Effector CD4-positive, alpha-beta T cell (primary cell): ENCODE results near the gene SENP1.

ENCODE experiments used
- DNase-seq: peaks from one replicate; pipeline ENCODE4 v3.0.0-alpha.2; 2020

SENP1 gene

DNA sequence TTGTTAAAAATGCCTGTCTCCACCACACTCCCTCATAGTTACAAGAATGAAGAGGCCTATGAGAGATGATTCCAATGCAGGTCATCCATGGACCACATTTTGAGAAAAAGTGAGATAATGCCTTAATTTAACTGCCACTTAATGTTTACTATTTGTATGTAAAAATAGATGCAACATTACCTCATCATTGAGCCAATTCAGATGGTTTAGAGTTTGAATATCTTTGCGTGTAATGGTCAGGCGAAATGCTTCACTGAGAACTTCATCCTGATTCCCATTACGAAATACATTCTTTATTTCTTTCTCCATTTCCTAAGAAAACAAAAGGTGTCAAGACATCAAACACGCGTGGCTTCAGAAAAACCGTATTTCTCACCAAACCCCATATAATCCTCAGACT is 42.3 kb downstream of the SENP1 start:
- DNase-seq = no peak

DNA sequence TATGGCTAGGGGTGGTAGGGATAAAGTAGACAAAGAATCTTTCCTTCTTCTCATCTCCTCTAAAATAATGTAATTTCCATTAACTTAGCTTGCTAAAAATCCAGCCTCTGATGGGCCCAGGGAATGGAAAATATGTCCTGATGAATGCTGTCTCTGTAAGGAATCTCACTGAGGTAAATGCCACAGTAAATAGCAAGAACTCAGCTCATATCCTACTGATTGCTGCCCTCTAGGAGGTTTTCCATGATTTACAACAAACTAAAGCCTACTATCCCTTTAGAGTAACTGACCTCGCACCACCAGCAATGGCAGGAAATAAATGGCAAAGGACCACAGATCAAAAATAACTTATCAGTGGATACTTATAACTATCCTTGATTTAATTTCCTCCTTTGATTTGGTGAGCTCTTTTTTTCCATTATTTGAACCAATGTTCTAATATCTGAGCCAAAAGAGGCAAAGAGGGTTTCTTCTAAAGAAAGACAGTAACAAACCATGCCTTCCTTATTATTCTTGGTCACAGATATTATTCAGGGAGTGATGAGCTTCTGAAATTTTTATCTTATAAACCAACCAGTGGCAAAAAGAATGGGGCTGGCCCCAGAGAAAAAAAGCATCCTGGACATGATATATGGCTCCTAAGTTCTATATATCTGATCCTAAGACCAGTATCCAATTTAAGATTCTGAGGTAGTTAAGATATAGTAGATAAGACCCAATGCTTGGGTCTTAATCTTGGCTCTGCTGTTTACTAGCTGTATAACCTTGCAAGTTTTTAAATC is 43.8 kb downstream of the SENP1 start:
- DNase-seq = no peak

DNA sequence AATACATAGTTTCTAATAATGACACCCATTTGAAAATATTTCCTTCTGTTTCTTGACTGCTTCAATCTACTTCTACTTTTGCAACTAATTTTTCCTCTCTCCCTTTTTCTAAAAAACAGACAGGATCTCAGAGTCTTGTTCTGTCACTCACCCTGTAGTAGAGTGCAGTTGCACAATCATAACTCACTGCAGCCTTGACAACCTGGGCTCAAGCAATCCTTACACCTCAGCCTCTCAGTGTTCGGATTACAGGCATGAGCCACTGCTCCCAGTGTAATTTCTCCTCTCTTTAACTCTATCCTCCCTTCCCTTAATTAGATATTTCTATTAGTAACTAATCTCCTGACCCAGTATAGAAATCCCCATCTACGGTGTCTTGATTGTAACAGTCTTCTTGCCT is 45.4 kb downstream of the SENP1 start:
- no peak for DNase-seq

DNA sequence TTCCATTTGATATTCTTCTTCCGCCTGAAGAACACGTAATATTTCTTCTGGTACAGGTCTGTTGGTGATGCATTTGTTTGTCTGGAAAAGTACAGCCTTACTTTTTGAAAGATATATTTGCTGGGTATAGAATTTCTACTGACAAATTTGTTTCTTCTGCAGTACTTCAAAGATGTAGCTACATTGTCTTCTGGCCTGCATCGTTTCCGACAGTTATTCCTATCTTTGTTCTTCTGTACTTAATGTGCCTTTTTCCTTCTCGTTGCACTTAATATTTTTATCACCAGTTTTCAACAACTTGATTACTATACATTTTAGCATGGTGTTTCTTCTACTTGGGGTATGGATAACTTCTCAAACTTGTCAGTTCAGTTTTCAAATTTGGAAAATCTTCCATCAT is 47.1 kb downstream of the SENP1 start:
- DNase-seq = no peak

DNA sequence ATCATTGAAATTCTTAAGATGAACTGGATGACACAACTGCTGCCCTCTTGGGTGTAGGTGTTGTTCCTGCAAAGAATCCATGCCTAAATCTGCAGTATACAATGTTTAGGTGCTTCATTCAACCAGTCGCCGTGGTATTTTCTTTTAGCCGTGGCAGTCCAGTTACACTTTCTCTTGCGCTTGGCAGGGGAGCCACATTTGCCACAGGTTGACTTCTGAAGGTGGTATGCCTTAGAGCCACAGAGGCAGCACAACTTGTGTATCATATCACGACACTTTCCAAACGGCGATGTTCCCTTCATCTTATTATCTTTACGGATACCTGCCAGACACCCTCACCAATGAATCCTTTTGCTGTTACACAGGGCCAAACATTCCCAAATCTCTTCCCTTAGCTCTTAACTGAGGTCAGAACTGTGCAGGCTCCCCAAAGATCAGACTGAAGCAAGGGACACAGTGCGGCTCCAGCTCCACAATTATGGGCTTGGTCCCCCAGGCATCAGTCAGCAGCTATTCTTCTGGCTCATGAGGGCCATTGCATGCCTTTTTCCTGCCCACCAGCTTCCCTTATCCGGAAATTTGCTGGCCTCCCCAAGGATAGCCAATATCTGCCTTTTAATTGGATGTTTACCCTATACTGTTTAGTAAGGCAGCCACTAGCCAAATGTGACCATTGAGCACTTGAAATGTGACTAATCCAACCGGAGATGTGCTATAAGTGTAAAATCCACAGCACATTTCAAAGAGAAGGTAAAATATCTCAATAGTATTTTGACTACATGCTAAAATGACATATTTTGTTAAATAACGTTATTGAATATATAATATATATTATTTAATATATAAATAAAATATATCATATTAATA is 50.7 kb downstream of the SENP1 start:
- DNase-seq = no peak

DNA sequence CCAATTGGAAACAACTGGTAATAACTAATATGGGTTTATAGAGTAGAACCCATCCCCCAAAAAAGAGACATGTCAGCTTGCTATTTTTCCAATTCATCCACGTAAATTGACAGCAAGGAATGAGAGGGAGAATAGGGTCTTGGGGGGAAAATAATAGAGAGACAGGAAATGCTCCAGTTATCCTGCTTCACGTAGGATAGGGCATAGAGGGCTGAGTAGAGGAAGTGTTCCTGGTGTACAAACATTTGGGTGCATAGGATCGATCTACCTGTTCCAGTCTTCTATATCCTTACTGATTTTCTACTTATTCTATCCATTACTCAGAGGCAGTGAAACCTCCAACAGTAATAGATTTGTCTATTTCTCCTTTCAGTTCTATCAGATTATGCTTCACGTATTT is 52.0 kb downstream of the SENP1 start:
- DNase-seq = no peak

DNA sequence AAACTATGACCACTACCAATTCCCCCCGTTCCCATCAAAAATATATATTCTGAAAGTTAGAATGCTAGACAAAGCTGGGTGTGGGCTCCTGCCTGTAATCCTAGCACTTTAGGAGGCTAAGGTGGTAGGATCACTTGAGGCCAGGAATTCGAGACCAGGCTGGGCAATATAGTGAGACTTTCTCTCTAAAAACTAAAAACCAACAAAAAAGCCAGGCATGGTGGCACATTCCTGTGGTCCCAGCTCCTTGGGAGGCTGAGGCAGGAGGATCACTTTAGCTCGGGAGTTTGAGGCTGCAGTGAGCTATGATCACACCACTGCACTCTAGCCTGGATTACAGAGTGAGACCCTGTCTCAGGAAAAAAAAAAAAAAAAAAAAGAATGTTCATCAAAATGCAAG is 52.8 kb downstream of the SENP1 start:
- no peak for DNase-seq

DNA sequence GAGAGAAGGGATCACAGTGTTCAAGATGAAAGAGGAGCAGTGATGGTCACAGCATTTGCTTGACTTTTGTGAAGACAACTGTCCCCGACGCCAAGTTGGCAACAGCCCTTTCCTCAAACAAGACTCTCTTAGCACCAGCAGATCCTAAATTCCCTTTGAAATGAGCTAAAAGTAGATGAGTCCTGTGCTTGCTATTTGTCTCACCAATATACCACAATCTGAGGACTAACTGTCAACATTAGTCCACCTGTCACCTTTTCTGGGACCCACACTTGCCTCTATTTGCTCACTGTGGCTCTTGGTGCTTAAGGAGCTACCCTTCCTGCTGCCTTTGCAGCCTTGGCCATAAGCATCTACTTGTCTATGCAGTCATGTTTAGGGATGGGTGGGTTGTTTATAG is 54.2 kb downstream of the SENP1 start:
- DNase-seq = no peak

DNA sequence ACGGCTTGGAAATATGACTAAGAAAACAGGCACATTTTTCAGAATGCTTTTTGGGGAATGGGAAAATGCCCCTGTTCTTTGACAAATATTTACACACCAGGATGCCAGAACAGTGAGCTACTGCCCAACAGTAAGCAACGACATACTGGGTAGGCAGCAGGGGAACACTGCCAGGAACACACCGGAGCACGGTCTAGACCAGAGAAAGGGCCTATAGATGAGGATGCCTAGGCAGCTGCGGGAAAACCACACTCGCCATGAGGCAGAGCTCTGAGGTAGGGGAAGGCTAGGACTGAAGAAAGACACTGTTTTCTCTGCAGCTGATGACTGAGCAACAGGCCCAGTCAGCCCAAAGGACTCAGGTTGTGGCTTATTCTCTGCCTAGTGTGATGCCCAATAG is 55.7 kb downstream of the SENP1 start:
- no peak for DNase-seq

DNA sequence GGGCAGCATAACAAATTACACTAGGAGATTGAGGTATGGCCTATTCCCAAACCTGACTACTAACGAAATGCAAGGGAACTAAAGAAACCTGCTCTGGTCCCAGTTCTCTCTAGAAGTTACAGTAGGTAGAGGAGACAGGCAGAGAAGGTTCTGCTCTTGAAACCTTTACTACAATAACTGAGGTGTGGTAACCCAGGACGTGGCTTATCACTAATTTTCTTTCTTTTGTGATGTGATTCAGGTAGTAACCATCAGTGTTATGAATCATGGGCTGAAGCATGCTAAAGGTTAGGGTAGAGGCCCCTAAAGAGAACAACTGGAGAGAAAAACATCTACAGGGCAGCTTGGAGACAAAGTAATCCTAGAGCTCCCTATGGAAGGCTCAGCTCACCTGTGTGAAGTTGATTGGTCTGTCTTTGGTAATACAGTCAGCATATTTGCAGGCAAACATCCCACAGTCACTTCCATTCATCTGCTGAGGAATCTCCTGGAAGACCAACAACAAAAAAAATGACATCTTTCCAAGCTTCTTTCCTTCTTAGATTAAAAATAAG is 59.8 kb downstream of the SENP1 start:
- no peak for DNase-seq

DNA sequence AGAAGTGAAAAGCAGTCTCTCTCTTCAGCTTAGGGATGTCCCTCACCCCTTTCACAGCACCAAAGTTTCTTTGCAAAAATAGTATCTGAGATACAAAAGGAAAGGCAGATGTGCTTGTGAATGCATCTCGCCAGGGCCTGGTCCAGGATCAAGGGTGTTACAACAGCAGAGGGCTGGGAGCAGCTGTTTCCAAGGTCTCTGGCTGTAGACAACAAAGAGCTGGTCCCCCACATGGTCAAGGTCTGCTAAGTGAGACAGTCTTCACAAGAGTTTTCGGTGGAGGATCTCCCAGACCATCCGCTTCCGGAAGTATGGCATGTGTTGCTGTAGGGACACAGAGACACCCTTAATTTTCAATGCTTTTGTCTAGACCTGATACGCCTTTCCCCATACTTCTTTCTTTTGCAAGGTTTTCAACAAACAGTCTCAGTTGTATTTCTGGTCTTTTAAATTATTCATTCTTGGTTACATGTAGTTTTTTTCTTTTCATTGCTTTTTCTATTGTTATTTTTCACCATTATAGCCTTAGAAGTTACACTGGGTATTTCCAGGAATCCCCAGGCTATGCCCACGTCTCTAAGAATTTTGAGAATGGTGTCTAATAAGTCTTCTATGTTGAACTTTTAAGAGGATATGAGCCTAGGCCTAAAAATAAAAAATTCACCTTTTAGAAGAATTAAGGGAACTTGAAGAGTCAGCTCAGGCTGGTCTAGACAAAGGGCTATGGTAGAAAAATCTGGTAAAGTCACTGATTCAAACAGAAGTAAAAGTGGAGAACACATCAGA is 60.6 kb downstream of the SENP1 start:
- DNase-seq = no peak

DNA sequence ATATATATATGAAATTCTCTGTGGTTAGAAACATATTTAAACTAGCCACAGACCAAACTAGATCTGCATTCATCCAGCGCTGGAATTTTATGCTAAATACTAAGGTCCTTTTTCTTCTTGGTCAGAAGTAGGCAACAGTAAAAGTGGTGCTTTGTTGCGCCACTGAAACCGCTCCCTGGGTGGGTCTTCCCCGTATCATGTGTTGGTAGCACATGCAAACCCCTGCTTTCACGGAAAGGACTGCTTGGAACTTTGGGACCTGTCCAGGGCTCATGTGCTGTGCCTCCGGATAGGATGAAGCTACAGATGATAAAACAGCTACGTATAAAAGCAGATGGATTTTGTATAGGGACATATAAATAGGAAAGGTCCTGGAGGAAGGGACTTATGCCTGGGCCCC is 61.5 kb downstream of the SENP1 start:
- no peak for DNase-seq

DNA sequence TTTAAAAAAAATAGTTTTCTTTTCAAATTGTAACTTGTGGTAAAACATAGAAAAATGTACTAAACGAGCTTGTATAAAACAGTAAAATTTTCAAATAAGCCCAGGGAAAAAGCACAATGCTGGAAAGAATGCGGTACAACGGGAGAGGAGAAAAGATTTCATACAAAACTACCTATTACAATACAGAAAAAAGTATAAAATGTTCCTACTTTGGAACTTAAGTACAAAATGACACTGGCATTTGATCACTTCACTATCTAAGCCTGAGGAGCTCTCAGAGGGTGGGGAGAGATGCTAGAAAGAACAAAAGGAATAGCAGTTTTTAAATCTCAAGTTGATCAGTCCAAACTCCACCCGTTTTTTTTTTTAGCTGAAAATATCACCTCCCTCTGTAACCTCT is 62.1 kb downstream of the SENP1 start:
- no peak for DNase-seq

DNA sequence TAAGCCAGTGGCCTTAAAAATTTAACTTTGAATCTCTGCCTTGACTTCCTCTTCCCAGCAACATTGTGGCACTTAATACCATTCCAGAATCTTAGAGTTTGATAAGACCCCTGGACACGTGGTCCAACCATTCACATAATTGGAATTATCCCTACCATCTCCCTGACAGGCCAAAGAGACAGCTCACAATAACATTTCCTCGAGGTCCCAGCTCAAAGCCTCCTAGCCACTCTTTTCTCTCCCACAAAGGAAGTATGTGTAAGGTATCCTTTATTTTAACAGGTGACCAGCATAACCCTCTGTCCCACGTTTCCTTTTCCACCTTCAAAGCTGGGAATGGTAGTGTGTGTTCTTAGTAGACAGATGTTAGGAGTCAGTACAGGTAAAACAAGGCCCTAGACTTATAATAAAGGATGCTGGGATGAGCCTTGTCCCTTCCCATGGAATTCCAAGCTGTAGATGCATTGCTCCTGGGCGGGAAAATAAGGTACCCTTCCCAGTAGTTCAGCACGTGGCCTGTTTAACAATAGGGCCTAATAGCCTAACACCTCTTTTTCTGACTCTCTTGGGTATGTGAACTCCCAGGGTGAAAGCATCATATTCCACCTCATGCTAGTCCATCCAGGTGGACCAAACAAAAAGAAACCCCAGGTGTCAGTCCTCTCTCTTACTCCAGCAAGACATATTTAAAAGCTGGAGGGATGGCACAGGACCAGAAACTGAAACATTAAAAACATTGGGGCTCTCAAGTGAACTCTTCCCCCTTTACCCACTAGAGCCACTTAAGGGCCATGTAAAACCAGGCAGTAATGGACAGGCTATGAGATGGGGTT is 64.1 kb downstream of the SENP1 start:
- DNase-seq = no peak

DNA sequence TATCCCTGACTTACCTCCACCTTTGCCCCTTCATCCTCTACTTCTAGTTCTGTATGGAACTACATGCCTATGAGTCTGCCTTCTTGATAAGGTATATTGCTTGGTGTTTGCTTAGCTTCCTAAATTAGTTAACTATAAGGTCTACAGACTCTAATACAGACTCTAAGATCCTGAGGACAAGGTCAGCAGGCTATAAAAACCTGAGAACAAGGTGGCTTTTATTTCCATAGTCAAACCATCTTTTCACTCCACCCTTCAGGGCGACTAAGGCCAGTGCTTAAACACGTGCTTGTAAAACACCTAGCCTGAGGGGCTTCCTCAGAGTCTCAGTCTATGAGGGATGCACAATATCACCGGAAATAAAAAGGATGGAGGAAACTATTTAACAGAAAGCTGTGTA is 65.5 kb downstream of the SENP1 start:
- no peak for DNase-seq

DNA sequence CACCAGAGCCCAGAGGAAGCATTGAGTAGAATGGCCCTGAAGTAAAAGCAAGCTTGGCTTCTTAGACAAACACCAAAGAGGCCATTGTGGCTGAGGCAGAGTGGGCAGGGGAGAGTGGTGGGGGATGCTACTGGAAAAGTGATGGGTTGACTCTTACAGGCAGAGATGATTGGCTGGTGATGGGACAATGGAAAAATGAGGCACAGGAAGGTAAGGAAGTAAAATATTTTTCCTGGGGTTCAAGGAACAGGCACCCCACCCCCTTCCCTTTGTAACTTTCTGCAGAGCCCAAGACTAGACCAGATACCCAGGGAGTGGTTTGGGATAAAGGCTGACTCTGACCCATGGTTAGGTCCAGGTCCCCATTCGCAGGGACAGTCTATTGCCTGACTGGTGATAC is 66.7 kb downstream of the SENP1 start:
- DNase-seq = no peak

DNA sequence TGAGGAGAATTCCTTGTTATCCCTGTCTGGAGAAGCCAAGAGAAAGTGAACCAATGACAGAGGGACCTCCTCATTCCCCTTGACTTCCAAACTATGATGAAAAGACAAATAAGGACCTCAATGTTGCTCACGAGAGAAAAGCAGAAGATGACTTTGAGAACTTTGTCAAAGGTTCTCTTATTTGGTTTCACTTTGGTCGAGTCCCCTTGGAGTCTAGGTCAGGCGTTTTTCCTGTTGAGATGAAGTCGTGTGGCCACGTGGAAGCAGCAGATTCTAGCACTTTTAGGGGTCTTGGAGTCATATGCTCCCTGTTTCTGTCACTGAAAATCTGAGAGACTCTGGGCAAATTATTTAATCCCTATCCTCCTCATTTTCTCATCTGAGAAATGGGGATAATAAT is 67.8 kb downstream of the SENP1 start:
- DNase-seq = no peak

DNA sequence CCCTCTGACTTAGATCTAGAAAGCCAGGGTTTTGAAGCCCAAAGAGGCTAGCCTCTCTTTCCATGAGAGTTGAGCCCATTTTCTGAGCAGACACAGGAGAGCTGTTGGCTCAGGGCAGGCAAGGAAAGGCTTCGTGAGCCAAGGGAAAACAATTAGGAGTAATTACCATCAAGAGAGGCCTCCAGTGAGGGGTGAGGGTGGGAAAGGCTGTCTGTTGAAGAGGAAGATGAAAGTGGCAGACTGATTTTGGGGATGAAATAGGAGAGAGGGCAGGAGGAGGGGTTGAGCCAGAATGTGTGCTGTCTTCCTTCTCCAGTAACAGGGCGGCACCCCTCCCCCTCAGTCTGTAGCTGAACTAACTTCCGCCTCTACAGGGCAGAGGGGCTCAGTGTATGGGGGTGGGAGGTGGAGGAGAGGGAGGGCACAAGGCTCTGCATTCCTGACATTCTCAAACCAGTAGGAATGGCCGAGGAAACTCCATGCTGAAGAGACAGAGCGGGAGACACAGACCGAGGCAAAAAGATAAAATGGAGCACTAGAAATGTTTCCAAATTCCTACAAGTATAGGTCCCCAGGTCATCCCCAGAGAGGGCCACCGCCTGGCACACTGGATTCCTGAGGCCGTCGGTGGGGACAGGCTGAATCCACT is 68.5 kb downstream of the SENP1 start:
- DNase-seq = no peak

DNA sequence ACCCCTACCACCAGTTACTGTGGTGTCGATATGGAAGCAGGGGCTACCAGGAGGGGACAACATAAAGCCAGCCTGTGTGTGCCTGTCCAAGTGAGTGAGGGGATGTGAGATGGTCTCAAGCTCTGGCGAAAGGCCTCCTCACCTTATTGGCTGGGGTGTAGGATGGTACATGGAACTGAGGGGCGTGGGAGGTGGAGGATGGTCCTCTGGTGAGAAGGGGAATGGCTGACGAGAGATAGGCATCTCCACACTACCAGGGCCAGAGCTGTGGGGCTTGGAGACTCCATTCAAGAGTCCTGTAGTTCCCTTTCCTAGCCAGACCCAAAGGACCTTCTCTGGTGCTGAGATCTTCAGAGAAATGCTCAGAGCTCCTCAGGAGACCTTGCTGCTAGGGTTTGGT is 69.1 kb downstream of the SENP1 start:
- no peak for DNase-seq

DNA sequence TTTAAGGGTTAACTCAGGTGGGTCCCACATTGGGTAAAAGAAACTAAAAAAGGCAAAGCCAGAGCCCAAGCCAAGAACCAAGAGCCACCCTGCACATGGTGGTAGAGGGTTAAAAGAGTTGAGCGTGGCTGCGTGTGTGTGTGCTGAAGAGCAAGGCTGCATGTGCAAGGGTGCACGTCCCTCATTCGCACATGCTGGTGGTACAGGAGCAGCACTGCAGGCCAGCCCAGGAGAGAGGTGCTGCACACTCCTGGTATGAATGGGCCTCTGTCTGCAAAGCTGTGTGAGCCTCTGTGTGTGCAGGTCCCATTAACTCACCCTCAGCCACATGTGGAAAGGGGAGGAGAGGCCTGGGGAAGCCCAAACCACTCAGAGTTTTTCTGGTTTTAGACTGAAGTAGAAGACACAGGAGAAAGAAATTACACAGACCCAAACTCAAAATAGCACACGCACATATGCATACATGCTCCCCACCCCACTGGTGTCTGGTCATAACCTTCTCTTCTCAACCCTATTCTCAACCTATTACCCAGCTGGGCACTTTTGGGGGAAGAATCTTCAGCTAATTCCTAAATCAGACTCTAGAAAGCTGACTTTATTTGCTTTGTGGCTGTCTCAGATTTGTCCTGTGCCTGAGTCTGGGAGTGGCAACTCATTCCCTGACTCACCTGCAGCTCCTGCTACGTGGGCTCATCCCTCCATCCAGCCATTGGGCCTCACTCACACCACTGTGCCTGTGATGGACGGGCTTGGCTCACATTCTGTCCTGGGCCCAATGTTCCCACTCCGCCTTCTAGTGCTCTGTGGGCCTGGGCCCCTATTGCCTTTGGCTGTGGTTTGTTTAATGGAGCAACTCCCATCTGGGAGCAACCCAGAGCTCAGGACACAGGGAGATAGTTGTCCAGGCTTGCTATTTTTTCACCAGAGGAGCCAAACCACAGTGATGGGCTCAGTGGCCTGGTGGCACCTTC is 70.8 kb downstream of the SENP1 start:
- no peak for DNase-seq

DNA sequence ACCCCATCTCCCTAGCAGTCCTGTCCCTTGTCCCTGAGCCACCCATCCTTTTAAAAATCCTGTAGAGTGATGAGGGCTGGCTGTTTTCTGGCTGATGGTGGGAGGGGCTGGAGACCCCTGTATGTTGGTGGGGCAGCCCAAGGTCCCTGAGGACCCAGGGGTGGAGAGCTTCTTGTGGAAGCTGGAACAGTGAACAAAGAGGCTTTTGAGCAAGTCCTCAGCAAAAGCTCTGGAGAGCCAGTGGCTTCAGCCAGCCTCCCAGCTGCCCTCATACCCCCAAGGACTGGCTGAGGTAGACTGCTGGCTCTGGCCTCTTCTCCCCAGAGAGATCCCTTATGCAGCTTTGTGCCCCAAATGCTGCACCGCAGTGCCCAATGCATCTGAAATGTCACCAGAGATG is 72.4 kb downstream of the SENP1 start:
- DNase-seq = no peak
